ENCODE data around the gene MRTFA. TPM values are rescaled to one million over a fixed set of nuclear protein-coding genes. Genes with fewer than 3 reads are reported as not detected.
"Not testable (repeated sequence)": the region's sequence is repeated elsewhere in the genome, so short reads cannot be mapped to it uniquely, and the experiment has no call there.

Gene MRTFA
- total RNA-seq, 2 donors from 2014 or later: 70.1 to 71.5 TPM

DNA sequence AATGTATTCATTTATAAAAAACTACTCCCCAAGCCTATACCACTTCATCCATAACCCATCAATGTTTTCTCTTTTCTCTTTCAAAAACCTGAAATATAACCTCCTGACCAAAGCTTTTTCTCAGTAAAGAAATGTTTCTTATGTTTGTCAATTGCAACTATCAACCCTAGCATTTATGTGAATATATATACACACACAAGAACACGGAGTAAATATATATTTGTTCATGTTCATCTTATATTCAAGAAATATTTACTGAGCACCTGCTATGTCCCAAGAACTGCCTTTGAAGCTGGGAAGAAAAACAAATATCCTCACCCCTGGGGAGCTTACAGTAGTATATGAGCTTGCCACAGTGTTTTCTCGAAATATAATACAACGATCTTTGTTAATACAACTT lies 3.5 kb downstream of the MRTFA start:
- ATAC-seq (no peak), DNase-seq (no peak)
- Mint-ChIP-seq H3K4me1 (peaks cover 41% of the 10 kb centered on the region), H3K4me3 (no peak overlapping the region), H3K27ac (no peak overlapping the region), H3K36me3 (ENCODE audit: low read depth) (peaks cover 6% of the 10 kb centered on the region), H3K27me3 (no peaks in the 10 kb centered on the region)
- H3K9me3 ChIP-seq (ENCODE audit: control insufficient read depth, low read length, poor library complexity, severe bottlenecking): no peaks in the 10 kb centered on the region

DNA sequence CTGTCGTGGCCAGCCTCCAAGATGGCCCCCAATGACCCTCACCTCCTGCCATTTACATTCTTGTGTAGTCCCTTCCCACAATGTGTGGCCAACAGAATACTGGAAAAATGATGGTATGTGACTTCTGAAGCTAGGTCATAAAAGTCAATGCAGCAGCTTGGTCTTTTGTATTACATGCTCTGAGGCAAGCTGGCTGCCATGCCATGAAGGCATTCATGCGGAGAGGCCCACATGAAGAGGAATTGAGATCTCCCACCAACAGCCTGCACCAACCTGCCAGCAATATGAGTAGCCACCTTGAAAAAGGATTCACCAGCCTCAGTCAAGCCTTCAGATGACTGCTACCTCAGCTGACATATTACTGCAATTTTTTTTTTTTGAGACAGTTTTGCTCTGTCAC lies 4.6 kb downstream of the MRTFA start:
- H3K4me3 Mint-ChIP-seq: no peak overlapping the region
- ATAC-seq: no peak
- H3K36me3 Mint-ChIP-seq (ENCODE audit: low read depth): peaks cover 4% of the 10 kb centered on the region
- no peaks in the 10 kb centered on the region for H3K27me3 Mint-ChIP-seq
- H3K4me1 Mint-ChIP-seq: peaks cover 43% of the 10 kb centered on the region
- H3K9me3 ChIP-seq (ENCODE audit: control insufficient read depth, low read length, poor library complexity, severe bottlenecking): no peaks in the 10 kb centered on the region
- DNase-seq: no peak
- no peak overlapping the region for H3K27ac Mint-ChIP-seq

DNA sequence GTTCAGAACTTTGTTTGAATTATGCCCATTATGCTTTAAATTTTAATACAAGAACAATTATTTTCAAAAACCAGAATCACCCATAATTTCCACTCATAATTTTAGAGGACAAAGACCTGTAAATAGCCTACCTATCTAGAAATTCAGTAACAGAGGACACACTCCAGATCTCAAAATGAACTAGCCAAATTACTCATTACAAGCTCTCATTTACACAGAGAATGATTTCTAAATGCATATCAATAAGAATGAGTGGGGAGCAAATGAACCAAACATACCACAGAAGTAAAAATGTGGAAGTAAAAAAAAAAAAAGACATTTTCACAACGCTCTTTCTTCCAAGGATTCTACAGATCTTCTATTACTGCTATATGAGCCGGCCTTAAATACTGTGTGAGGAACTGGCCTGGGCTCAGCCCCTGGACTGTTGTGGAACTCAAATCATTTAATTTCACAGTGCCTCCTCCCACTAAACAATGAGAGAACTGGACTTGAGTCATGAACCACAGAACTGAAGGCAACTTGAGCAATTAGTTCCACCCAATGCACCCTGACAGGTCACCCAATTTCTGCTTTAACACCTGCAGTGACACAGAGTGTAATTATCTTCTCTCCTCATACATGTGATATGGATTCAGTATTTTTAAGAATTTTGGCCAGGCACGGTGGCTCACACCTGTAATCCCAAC lies 8.0 kb downstream of the MRTFA start:
- H3K4me3 Mint-ChIP-seq: no peak overlapping the region
- H3K27ac Mint-ChIP-seq: peak overlapping the region; percentile 45
- H3K27me3 Mint-ChIP-seq: no peaks in the 10 kb centered on the region
- ATAC-seq (no peak), DNase-seq (no peak)
- no peaks in the 10 kb centered on the region for H3K9me3 ChIP-seq (ENCODE audit: control insufficient read depth, low read length, poor library complexity, severe bottlenecking)
- peaks cover 2% of the 10 kb centered on the region for H3K36me3 Mint-ChIP-seq (ENCODE audit: low read depth)
- H3K4me1 Mint-ChIP-seq: peaks cover 29% of the 10 kb centered on the region

DNA sequence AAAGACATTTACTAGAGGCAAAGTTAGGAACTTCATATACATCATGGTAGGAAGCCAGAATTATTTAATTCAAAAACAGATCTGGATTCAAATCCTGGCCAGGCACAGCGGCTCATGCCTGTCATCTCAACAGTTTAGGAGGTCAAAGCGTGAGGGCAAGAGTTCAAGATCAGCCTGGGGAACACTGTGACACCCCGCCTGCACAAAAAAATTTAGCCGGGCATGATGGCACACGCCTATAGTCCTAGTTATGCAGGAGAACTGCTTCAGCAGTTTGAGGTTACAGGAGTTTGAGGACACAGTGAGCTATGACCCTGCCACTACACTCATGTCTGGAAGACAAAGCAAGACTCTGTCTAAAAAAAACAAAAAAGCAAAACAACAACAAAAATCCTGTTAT lies 8.9 kb downstream of the MRTFA start:
- DNase-seq: no peak
- no peak for ATAC-seq
- no peaks in the 10 kb centered on the region for H3K36me3 Mint-ChIP-seq (ENCODE audit: low read depth)
- H3K27ac Mint-ChIP-seq: peak overlapping the region; percentile 24
- no peaks in the 10 kb centered on the region for H3K27me3 Mint-ChIP-seq
- H3K4me1 Mint-ChIP-seq: peaks cover 26% of the 10 kb centered on the region
- H3K4me3 Mint-ChIP-seq: no peak overlapping the region
- H3K9me3 ChIP-seq (ENCODE audit: control insufficient read depth, low read length, poor library complexity, severe bottlenecking): no peaks in the 10 kb centered on the region

DNA sequence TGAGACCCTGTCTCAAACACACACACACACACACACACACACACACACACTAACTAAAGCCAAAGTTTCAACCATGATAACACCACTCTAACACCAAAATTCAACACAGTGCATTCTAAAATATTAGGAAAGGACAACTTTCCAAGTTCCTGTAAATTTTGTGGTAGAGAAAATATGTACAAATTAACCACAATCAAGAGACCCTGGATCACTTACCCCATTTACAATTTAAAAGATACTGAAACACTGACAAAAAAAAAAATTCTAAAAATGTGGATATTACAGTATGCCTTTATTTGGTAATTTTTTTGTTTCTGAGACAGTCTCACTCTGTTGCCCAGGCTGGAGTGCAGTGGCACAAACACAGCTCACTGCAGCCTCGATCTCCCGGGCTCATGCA lies 9.7 kb downstream of the MRTFA start:
- Mint-ChIP-seq H3K4me1 (peaks cover 25% of the 10 kb centered on the region), H3K27me3 (no peaks in the 10 kb centered on the region), H3K27ac (no peak overlapping the region), H3K36me3 (ENCODE audit: low read depth) (peaks cover under 1% of the 10 kb centered on the region), H3K4me3 (peak overlapping the region; percentile 5)
- H3K9me3 ChIP-seq (ENCODE audit: control insufficient read depth, low read length, poor library complexity, severe bottlenecking): no peaks in the 10 kb centered on the region
- ATAC-seq: no peak
- DNase-seq: no peak

DNA sequence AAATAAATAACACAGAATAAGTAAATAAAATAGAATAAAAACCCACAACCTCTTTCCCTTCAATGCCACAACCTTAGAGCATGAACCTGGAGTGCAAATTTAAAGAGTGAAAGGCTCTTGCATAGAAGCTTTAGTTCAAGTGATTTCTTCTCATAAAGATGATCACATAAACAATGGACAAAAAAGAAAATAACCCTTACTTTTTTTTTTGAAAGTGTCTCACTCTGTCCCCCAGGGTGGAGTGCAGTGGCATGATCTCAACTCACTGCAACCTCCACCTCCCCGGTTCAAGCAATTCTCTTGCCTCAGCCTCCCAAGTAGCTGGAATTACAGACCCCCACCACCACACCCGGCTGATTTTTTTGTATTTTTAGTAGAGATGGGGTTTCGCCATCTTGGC lies 10.7 kb downstream of the MRTFA start:
- H3K4me1 Mint-ChIP-seq: peaks cover 19% of the 10 kb centered on the region

DNA sequence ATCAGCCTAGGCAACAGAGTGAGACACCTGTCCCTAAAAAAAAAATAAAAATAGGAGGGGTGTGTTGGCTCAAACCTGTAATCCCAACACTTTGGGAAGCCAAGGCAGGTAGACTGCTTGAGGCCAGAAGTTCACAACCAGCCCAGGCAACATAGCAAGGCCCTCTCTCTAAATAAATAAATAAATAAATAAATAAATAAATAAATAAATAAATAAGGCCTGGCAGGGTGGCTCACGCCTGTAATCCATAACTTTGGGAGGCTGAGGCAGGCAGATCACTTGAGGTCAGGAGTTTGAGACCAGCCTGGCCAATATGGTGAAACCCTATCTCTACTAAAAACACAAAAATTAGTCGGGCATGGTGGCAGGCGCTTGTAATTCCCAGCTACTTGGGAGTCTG lies 11.2 kb downstream of the MRTFA start:
- peaks cover 19% of the 10 kb centered on the region for H3K4me1 Mint-ChIP-seq
- not testable (repeated sequence) for H3K4me3 Mint-ChIP-seq; DNase-seq; H3K36me3 Mint-ChIP-seq (ENCODE audit: low read depth); H3K27me3 Mint-ChIP-seq; ATAC-seq; H3K27ac Mint-ChIP-seq; H3K9me3 ChIP-seq (ENCODE audit: control insufficient read depth, low read length, poor library complexity, severe bottlenecking)

More for the DNA sequence above, 10.7 kb downstream of the MRTFA start:
- H3K36me3 Mint-ChIP-seq (ENCODE audit: low read depth); DNase-seq; H3K27me3 Mint-ChIP-seq; H3K27ac Mint-ChIP-seq; ATAC-seq; H3K9me3 ChIP-seq (ENCODE audit: control insufficient read depth, low read length, poor library complexity, severe bottlenecking); H3K4me3 Mint-ChIP-seq: not testable (repeated sequence)

DNA sequence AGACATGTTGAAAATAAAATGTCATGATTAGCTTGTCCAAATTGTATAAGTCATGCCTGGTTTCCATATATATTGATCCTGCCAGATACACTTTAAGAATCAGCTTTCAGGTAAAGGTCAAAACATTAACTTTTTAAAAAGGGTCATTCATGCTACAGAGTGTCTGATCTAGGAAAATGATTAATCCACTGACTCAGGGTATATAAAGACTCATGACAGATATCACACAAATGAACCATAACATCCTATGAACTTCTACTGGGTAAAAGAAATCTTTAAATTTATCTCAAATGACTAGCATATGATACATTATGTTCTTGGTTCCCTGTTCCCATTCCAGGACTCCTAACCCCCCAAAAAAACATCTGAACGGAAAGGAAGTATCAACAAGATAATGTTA lies 11.7 kb downstream of the MRTFA start:
- DNase-seq (no peak), ATAC-seq (no peak)
- Mint-ChIP-seq H3K27ac (no peak overlapping the region), H3K36me3 (ENCODE audit: low read depth) (peaks cover 5% of the 10 kb centered on the region), H3K4me3 (no peak overlapping the region), H3K4me1 (peaks cover 19% of the 10 kb centered on the region), H3K27me3 (no peaks in the 10 kb centered on the region)
- H3K9me3 ChIP-seq (ENCODE audit: control insufficient read depth, low read length, poor library complexity, severe bottlenecking): no peaks in the 10 kb centered on the region

DNA sequence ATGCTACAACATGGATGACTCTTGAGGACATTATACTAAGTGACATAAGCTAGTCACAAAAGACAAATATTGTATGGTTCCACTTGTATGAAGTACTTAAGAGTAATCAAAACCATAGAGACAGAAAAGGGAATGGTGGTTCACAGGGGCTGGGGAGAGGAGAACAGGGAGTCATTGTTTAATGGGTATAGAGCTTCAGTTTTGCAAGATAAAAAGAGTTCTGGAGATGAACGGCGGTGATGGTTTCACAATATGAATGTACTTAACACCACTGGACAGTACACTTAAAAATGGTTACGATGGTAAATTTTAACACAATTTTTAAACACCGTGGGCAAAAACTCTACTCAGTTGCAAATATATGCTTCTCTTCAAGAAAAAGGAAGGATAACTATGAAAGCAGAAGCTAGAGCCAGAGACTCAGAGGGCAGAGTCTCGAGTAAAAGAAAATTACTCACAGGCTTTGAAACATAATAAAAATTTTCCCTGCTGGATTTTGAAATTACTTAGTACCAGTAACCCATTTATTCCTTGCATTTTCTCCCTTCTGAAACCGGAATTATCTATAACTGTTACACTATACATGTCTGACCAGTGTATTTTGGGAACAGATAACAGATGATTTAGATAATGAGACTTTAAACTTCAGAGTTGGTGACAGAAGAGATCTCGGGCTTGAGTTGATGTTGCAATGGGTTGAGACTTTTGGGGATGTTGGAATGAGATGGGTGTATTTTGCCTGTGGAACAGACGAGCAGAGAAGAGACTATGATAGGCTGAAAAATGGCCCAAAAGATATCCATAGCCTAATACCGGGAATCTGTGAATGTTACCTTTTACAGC lies 15.0 kb downstream of the MRTFA start:
- H3K27me3 Mint-ChIP-seq: no peaks in the 10 kb centered on the region
- peaks cover 7% of the 10 kb centered on the region for H3K36me3 Mint-ChIP-seq (ENCODE audit: low read depth)
- no peak for ATAC-seq
- no peak for DNase-seq
- H3K9me3 ChIP-seq (ENCODE audit: control insufficient read depth, low read length, poor library complexity, severe bottlenecking): no peaks in the 10 kb centered on the region
- no peak overlapping the region for H3K27ac Mint-ChIP-seq
- H3K4me3 Mint-ChIP-seq: no peak overlapping the region
- H3K4me1 Mint-ChIP-seq: peaks cover 13% of the 10 kb centered on the region

DNA sequence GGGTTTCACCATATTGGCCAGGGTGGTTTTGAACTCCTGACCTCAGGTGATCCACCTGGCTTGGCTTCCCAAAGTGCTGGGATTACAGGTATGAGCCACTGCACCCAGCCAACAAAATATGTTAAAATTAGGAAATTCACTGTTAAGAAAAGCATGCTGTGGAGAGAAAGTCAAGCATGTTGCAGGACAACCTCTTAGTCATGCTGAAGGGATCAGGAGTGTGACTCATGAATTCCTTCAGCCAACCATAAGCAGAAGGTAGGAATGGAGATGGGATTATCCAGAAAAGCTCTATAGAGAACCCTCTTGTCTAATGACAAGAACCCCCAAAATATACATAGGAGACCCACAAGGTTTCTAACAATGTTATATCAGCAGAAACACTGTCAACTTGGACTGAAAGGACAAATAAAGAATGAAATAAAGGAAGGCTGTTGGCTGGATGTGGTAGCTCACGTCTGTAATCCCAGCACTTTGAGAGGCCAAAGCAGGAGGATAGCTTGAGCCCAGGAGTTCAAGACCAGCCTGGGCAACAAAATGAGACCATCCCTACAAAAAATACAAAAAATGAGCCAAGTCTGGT lies 16.0 kb downstream of the MRTFA start:
- no peaks in the 10 kb centered on the region for H3K9me3 ChIP-seq (ENCODE audit: control insufficient read depth, low read length, poor library complexity, severe bottlenecking)
- Mint-ChIP-seq H3K27me3 (no peaks in the 10 kb centered on the region), H3K36me3 (ENCODE audit: low read depth) (peaks cover 7% of the 10 kb centered on the region), H3K4me3 (no peak overlapping the region), H3K4me1 (peaks cover 19% of the 10 kb centered on the region), H3K27ac (no peak overlapping the region)
- DNase-seq (no peak), ATAC-seq (no peak)

DNA sequence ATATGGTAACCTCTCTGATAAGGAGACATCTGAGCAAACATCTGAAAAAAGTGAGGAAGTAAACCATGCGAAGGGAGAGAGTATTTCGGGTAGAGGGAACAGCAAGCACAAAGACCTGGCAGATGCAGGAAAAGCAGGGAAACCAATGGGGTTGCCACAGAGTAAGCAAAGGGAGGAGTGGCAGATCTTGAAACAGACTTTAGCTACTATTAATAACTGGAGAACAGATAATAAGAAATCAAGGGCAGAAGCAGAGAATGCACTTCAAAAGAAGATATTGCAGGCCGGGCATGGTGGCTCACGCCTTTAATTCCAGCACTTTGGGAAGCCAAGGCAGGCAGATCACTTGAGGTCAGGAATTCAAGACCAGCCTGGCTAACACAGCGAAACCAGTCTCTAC lies 18.1 kb downstream of the MRTFA start:
- Mint-ChIP-seq H3K36me3 (ENCODE audit: low read depth) (peaks cover 7% of the 10 kb centered on the region), H3K4me1 (peaks cover 22% of the 10 kb centered on the region), H3K27me3 (no peaks in the 10 kb centered on the region), H3K4me3 (no peak overlapping the region), H3K27ac (no peak overlapping the region)
- no peaks in the 10 kb centered on the region for H3K9me3 ChIP-seq (ENCODE audit: control insufficient read depth, low read length, poor library complexity, severe bottlenecking)
- DNase-seq (no peak), ATAC-seq (no peak)

DNA sequence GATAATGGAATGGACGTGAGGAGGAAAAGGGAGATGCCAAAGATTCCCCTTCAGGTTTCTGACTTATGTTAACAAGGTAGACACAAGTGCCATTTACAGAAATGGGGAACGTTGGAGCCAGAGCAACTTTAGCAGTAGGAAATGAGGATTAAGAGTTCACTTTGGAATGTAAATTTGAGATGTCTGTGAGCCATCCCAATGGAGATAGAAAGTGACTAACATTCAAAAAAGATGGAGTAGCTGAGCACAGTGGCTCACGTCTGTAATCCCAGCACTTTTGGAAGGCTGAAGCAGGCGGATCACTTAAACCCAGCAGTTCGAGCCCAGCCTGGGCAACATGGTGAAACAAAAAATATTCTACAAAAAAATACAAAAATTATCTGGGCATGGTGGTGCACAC lies 19.9 kb downstream of the MRTFA start:
- Mint-ChIP-seq H3K4me1 (peaks cover 33% of the 10 kb centered on the region), H3K27me3 (no peaks in the 10 kb centered on the region), H3K4me3 (no peak overlapping the region), H3K36me3 (ENCODE audit: low read depth) (peaks cover 5% of the 10 kb centered on the region), H3K27ac (no peak overlapping the region)
- H3K9me3 ChIP-seq (ENCODE audit: control insufficient read depth, low read length, poor library complexity, severe bottlenecking): no peaks in the 10 kb centered on the region
- no peak for DNase-seq
- ATAC-seq: no peak

DNA sequence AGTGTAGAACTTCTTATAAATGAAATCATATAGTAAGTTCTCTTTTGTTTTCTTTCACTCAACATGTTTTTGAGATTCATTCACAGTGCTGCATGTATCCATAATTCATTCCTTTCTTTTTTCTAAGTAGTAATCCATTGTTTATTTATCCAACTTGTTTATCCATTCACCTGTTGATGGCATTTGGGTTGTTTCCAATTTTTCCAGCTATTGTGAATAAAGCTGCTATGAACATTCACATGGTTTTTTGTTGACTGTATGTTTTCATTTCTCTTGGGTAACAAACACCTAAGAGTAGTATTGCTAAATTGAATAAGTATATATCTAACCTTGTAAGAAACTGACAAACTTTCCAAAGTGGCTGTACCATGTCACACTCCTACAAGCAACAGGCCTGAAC lies 23.5 kb downstream of the MRTFA start:
- no peaks in the 10 kb centered on the region for H3K9me3 ChIP-seq (ENCODE audit: control insufficient read depth, low read length, poor library complexity, severe bottlenecking)
- no peak overlapping the region for H3K27ac Mint-ChIP-seq
- H3K4me1 Mint-ChIP-seq: peaks cover 33% of the 10 kb centered on the region
- no peak for DNase-seq
- no peaks in the 10 kb centered on the region for H3K27me3 Mint-ChIP-seq
- no peak overlapping the region for H3K4me3 Mint-ChIP-seq
- peaks cover 2% of the 10 kb centered on the region for H3K36me3 Mint-ChIP-seq (ENCODE audit: low read depth)
- no peak for ATAC-seq
